Measurements from ENCODE around the gene NOL12. TPM values are rescaled to one million over a fixed set of nuclear protein-coding genes. Genes with fewer than 3 reads are reported as not detected.
A peak's percentile ranks its signal among the peaks of the same experiment; 100 is the strongest.
"Not testable (repeated sequence)": the region's sequence is repeated elsewhere in the genome, so short reads cannot be mapped to it uniquely, and the experiment has no call there.

The NOL12 gene
- polyA plus RNA-seq, 3 donors from 2014 or later = 34.6 to 59.3 (median 42.3) TPM

- H3K4me3 Mint-ChIP-seq = no peak overlapping the region
- peaks cover 22 to 30% of the 10 kb centered on the region in 2 donors for H3K4me1 Mint-ChIP-seq
- no peaks in the 10 kb centered on the region for H3K9me3 Mint-ChIP-seq
- H3K36me3 Mint-ChIP-seq = peaks cover 4 to 14% (median 8%) of the 10 kb centered on the region in 3 donors
- no peak overlapping the region for H3K27ac Mint-ChIP-seq
- H3K27me3 Mint-ChIP-seq (ENCODE audit: low read depth in 3 of 3) = peaks cover 0 to 1% (median 0%) of the 10 kb centered on the region in 3 donors
- no peak for DNase-seq
These were observed 11.3 kb downstream of the NOL12 start for GRCh38 chr22:37697538-37697835.

GRCh38 chr22:37701141-37701786 is 15.1 kb downstream of the NOL12 start:
- H3K27ac Mint-ChIP-seq = peak overlapping the region; percentile 76 to 91 (median 81)

GRCh38 chr22:37703906-37704305 is 17.8 kb downstream of the NOL12 start:
- Mint-ChIP-seq H3K9me3 (no peaks in the 10 kb centered on the region), H3K4me3 (no peak overlapping the region), H3K4me1 (peaks cover 12 to 13% of the 10 kb centered on the region in 2 donors), H3K27me3 (ENCODE audit: low read depth in 3 of 3) (no peaks in the 10 kb centered on the region), H3K36me3 (peaks cover 0 to 7% (median 0%) of the 10 kb centered on the region in 3 donors), H3K27ac (peak overlapping the region in 1 of 6 donors; percentile 35)
- DNase-seq = no peak

More at GRCh38 chr22:37701141-37701786, 15.1 kb downstream of the NOL12 start:
- peak in 1 of 3 donors; percentile 14 for DNase-seq
- H3K36me3 Mint-ChIP-seq = peaks cover 0 to 7% (median 0%) of the 10 kb centered on the region in 3 donors
- H3K4me3 Mint-ChIP-seq = peak overlapping the region in 3 of 5 donors; percentile 21 to 70 (median 55)
- H3K27me3 Mint-ChIP-seq (ENCODE audit: low read depth in 3 of 3) = peaks cover 0 to 1% (median 0%) of the 10 kb centered on the region in 3 donors
- H3K4me1 Mint-ChIP-seq = peaks cover 18 to 21% of the 10 kb centered on the region in 2 donors
- H3K9me3 Mint-ChIP-seq = no peaks in the 10 kb centered on the region

GRCh38 chr22:37704645-37705044 is 18.5 kb downstream of the NOL12 start:
- DNase-seq = no peak

GRCh38 chr22:37705205-37705604 is 19.1 kb downstream of the NOL12 start:
- peaks cover 0 to 7% (median 0%) of the 10 kb centered on the region in 3 donors for H3K36me3 Mint-ChIP-seq
- H3K27ac Mint-ChIP-seq = no peak overlapping the region
- peaks cover 0 to 2% (median 0%) of the 10 kb centered on the region in 3 donors for H3K27me3 Mint-ChIP-seq (ENCODE audit: low read depth in 3 of 3)

More at GRCh38 chr22:37704645-37705044, 18.5 kb downstream of the NOL12 start:
- Mint-ChIP-seq H3K4me3 (no peak overlapping the region), H3K27ac (no peak overlapping the region), H3K36me3 (peaks cover 0 to 7% (median 0%) of the 10 kb centered on the region in 3 donors), H3K27me3 (ENCODE audit: low read depth in 3 of 3) (no peaks in the 10 kb centered on the region), H3K9me3 (no peaks in the 10 kb centered on the region), H3K4me1 (peaks cover 12 to 13% of the 10 kb centered on the region in 2 donors)

GRCh38 chr22:37708580-37709444 is 22.7 kb downstream of the NOL12 start:
- no peaks in the 10 kb centered on the region for H3K9me3 Mint-ChIP-seq
- H3K27me3 Mint-ChIP-seq (ENCODE audit: low read depth in 3 of 3) = peaks cover 0 to 2% (median 2%) of the 10 kb centered on the region in 3 donors
- H3K36me3 Mint-ChIP-seq = peaks cover 0 to 4% (median 0%) of the 10 kb centered on the region in 3 donors
- DNase-seq = no peak
- no peak overlapping the region for H3K27ac Mint-ChIP-seq
- peaks cover 0 to 1% of the 10 kb centered on the region in 2 donors for H3K4me1 Mint-ChIP-seq
- H3K4me3 Mint-ChIP-seq = no peak overlapping the region

More at GRCh38 chr22:37705205-37705604, 19.1 kb downstream of the NOL12 start:
- H3K9me3 Mint-ChIP-seq = no peaks in the 10 kb centered on the region
- H3K4me1 Mint-ChIP-seq = peaks cover 12 to 13% of the 10 kb centered on the region in 2 donors
- no peak for DNase-seq
- no peak overlapping the region for H3K4me3 Mint-ChIP-seq

- H3K36me3 Mint-ChIP-seq = peaks cover 0 to 3% (median 0%) of the 10 kb centered on the region in 3 donors
- no peak overlapping the region for H3K4me3 Mint-ChIP-seq
- H3K9me3 Mint-ChIP-seq = no peaks in the 10 kb centered on the region
- no peak overlapping the region for H3K27ac Mint-ChIP-seq
- no peak for DNase-seq
- H3K4me1 Mint-ChIP-seq = peaks cover 0 to 1% of the 10 kb centered on the region in 2 donors
- H3K27me3 Mint-ChIP-seq (ENCODE audit: low read depth in 3 of 3) = peaks cover 0 to 2% (median 2%) of the 10 kb centered on the region in 3 donors
These were observed 23.3 kb downstream of the NOL12 start for GRCh38 chr22:37709445-37709765.

GRCh38 chr22:37710675-37711074 is 24.5 kb downstream of the NOL12 start:
- Mint-ChIP-seq H3K27me3 (ENCODE audit: low read depth in 3 of 3) (peaks cover 0 to 2% (median 2%) of the 10 kb centered on the region in 3 donors), H3K4me1 (peaks cover 0 to 1% of the 10 kb centered on the region in 2 donors), H3K27ac (no peak overlapping the region), H3K4me3 (no peak overlapping the region), H3K36me3 (no peaks in the 10 kb centered on the region), H3K9me3 (no peaks in the 10 kb centered on the region)
- DNase-seq = no peak

GRCh38 chr22:37711490-37711889 is 25.3 kb downstream of the NOL12 start:
- DNase-seq = no peak
- H3K4me1 Mint-ChIP-seq = no peaks in the 10 kb centered on the region
- H3K4me3 Mint-ChIP-seq = no peak overlapping the region
- no peak overlapping the region for H3K27ac Mint-ChIP-seq
- no peaks in the 10 kb centered on the region for H3K9me3 Mint-ChIP-seq
- H3K36me3 Mint-ChIP-seq = peaks cover 0 to under 1% (median under 1%) of the 10 kb centered on the region in 3 donors
- H3K27me3 Mint-ChIP-seq (ENCODE audit: low read depth in 3 of 3) = peaks cover 0 to 2% (median 2%) of the 10 kb centered on the region in 3 donors

GRCh38 chr22:37713761-37714160 is 27.6 kb downstream of the NOL12 start:
- Mint-ChIP-seq H3K36me3 (peaks cover 5 to 8% (median 7%) of the 10 kb centered on the region in 3 donors), H3K4me3 (no peak overlapping the region), H3K27me3 (ENCODE audit: low read depth in 3 of 3) (peaks cover 0 to 4% (median 2%) of the 10 kb centered on the region in 3 donors), H3K27ac (no peak overlapping the region), H3K9me3 (no peaks in the 10 kb centered on the region), H3K4me1 (no peaks in the 10 kb centered on the region)
- no peak for DNase-seq

GRCh38 chr22:37714634-37715033 is 28.5 kb downstream of the NOL12 start:
- Mint-ChIP-seq H3K4me1 (no peaks in the 10 kb centered on the region), H3K4me3 (no peak overlapping the region), H3K36me3 (peaks cover 5 to 8% (median 7%) of the 10 kb centered on the region in 3 donors), H3K27ac (no peak overlapping the region), H3K9me3 (no peaks in the 10 kb centered on the region), H3K27me3 (ENCODE audit: low read depth in 3 of 3) (peaks cover 0 to 4% (median 2%) of the 10 kb centered on the region in 3 donors)
- no peak for DNase-seq

GRCh38 chr22:37715760-37716159 is 29.6 kb downstream of the NOL12 start:
- Mint-ChIP-seq H3K4me1 (no peaks in the 10 kb centered on the region), H3K27ac (no peak overlapping the region), H3K9me3 (no peaks in the 10 kb centered on the region), H3K36me3 (peaks cover 5 to 11% (median 8%) of the 10 kb centered on the region in 3 donors), H3K4me3 (no peak overlapping the region), H3K27me3 (ENCODE audit: low read depth in 3 of 3) (peaks cover 0 to 2% (median 2%) of the 10 kb centered on the region in 3 donors)
- no peak for DNase-seq

- H3K27ac Mint-ChIP-seq = no peak overlapping the region
- no peaks in the 10 kb centered on the region for H3K4me1 Mint-ChIP-seq
- H3K27me3 Mint-ChIP-seq (ENCODE audit: low read depth in 3 of 3) = peaks cover 0 to 2% (median under 1%) of the 10 kb centered on the region in 3 donors
- H3K36me3 Mint-ChIP-seq = peaks cover 5 to 11% (median 8%) of the 10 kb centered on the region in 3 donors
- no peaks in the 10 kb centered on the region for H3K9me3 Mint-ChIP-seq
- no peak for DNase-seq
- no peak overlapping the region for H3K4me3 Mint-ChIP-seq
These were observed 30.6 kb downstream of the NOL12 start for GRCh38 chr22:37716708-37717107.

GRCh38 chr22:37717235-37717634 is 31.1 kb downstream of the NOL12 start:
- not testable (repeated sequence) for H3K9me3 Mint-ChIP-seq; H3K4me3 Mint-ChIP-seq; DNase-seq; H3K27ac Mint-ChIP-seq; H3K27me3 Mint-ChIP-seq (ENCODE audit: low read depth in 3 of 3); H3K4me1 Mint-ChIP-seq
- peaks cover 5 to 11% (median 8%) of the 10 kb centered on the region in 3 donors for H3K36me3 Mint-ChIP-seq
